ENCODE results near the gene CA10. TPM values are rescaled to one million over a fixed set of nuclear protein-coding genes. Genes with fewer than 3 reads are reported as not detected.

CA10 gene
- total and polyA plus RNA-seq, 7 donors: 0.28 to 2.9 (median 0.49) TPM; not detected in 2

DNA sequence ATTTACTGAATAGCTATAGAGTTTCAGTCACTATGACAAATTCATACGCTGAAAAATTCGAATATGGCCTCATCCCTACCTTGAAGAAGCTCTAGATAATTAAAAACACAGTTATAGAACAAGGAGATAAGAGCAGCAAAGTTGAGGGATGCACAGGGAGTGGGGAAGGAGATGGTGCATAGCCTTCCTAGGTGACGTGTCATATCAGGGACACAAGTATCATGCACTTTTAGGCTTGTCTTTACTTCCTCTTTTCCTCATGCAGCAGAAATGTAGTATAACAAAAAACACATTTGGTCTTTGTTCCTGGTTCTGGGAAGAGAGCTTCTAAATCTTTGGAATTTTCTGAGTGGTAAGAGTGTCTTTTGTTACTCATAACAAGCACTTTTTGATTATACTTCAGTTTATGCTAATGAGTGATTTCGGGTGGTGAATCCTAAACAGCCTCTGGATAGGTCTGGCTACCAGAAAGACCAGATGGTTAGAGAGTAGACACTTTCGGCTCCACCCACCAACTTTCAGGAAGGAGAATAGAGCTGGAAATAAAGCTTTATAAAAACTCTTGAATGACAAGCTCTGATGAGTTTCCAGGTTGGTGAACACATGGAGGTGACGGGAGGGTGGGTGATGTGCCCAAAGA, 556.8 kb downstream of the CA10 start:
- H3K4me1 ChIP-seq: no peaks in the 10 kb centered on the region
- H3K4me3 ChIP-seq: no peak overlapping the region
- TF ChIP-seq POLR2AphosphoS5 (IDR thresholded peaks at IDR 0.05) (no peak), EP300 (IDR thresholded peaks at IDR 0.05) (no peak), POLR2A (IDR thresholded peaks at IDR 0.05) (no peak)
- TF ChIP-seq, protein P1, sequence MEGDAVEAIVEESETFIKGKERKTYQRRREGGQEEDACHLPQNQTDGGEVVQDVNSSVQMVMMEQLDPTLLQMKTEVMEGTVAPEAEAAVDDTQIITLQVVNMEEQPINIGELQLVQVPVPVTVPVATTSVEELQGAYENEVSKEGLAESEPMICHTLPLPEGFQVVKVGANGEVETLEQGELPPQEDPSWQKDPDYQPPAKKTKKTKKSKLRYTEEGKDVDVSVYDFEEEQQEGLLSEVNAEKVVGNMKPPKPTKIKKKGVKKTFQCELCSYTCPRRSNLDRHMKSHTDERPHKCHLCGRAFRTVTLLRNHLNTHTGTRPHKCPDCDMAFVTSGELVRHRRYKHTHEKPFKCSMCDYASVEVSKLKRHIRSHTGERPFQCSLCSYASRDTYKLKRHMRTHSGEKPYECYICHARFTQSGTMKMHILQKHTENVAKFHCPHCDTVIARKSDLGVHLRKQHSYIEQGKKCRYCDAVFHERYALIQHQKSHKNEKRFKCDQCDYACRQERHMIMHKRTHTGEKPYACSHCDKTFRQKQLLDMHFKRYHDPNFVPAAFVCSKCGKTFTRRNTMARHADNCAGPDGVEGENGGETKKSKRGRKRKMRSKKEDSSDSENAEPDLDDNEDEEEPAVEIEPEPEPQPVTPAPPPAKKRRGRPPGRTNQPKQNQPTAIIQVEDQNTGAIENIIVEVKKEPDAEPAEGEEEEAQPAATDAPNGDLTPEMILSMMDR (IDR thresholded peaks at IDR 0.05): no peak
- WGBS, 2 donors: 62 to 75% methylated on average over 6 of the region's 6 CpGs
- no peaks in the 10 kb centered on the region for H3K36me3 ChIP-seq
- no peaks in the 10 kb centered on the region for H3K27me3 ChIP-seq
- intact Hi-C loops (cut with DNase I): no loop called here
- H3K27ac ChIP-seq: no peak overlapping the region
- no peaks in the 10 kb centered on the region for H3K9me3 ChIP-seq
- no peak for DNase-seq

DNA sequence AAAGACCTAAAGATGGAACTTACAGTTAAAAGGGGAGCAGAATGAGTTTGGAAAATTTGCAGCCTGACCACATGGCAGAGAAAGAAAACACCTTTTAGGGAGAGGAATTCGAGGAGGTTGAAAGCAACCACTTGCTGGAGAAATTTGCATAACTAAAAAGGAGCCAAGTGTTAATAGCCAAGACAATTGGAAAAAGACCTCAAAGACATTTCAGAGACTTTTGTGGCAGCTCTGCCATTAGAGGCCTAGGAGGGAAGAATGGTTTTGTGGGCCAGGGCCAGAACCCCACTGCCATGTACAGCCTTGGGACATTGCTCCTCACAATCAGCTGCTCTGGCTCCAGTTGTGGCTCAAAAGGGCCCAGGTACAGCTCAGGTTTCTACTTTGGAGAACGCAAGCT, 559.7 kb downstream of the CA10 start:
- intact Hi-C loops (cut with DNase I): no loop called here
- no peak overlapping the region for H3K4me3 ChIP-seq
- H3K4me1 ChIP-seq: no peaks in the 10 kb centered on the region
- no peak for TF ChIP-seq POLR2A (IDR thresholded peaks at IDR 0.05)
- TF ChIP-seq EP300 (IDR thresholded peaks at IDR 0.05): no peak
- TF ChIP-seq POLR2AphosphoS5 (IDR thresholded peaks at IDR 0.05): no peak
- TF ChIP-seq, protein P1 (IDR thresholded peaks at IDR 0.05): no peak
- 59 to 60% methylated on average over 2 of the region's 2 CpGs for WGBS, 2 donors
- no peaks in the 10 kb centered on the region for H3K36me3 ChIP-seq
- H3K9me3 ChIP-seq: no peaks in the 10 kb centered on the region
- no peak for DNase-seq
- H3K27ac ChIP-seq: no peak overlapping the region
- H3K27me3 ChIP-seq: no peaks in the 10 kb centered on the region

DNA sequence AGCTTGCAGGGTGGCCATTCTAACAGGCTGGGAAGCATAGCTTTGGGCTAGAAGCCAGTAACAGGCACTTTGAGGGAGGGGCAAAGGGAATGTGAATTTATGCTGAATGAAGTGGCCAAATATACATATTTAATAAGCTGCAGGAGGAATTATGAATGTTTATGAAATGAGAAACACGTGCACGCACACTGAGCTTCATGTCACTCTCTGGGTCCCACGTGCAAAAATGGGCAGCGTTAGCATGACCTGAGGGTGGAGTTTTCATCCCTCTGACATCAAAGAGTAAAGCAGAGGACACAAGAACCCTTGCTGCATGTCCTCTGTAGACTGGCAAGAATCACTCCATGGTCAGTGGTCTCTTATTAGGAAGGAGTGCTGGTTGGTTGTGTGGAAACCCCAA, 561.2 kb downstream of the CA10 start:
- WGBS, 2 donors: 93% methylated on average over 4 of the region's 4 CpGs
- TF ChIP-seq, protein P1 (IDR thresholded peaks at IDR 0.05): no peak
- TF ChIP-seq POLR2AphosphoS5 (IDR thresholded peaks at IDR 0.05) (no peak), EP300 (IDR thresholded peaks at IDR 0.05) (no peak)
- Histone ChIP-seq H3K27me3 (no peaks in the 10 kb centered on the region), H3K4me1 (no peaks in the 10 kb centered on the region), H3K36me3 (no peaks in the 10 kb centered on the region), H3K4me3 (no peak overlapping the region), H3K27ac (no peak overlapping the region), H3K9me3 (no peaks in the 10 kb centered on the region)
- intact Hi-C loops (cut with DNase I): no loop called here
- no peak for DNase-seq

DNA sequence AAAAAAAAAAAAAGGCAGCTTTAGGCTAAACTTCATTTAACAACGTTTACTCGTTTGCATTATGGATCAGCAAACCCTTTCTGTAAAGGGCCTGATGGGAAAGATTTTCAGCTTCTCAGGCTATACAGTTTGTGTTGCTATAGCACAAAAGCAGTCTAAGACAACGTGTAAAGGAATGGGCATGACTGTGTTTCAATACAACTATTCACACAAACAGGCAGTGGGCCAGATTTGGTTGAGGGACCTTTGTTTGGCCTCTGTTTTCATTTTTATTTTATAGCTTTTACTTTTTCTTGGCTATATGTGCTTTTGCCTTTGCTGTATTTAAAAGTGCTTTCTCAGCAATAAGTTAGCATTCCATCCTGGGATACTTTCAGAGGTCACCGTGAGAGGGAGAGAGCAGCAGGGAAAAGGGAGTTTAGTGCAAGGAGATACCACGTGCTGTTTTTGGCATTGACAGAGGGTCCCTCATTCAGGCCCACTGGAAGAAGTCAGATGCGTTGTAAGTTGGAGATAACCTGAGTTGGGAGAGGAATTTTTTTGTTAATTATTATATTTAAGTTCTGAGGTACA, 562.6 kb downstream of the CA10 start:
- no peak for DNase-seq
- intact Hi-C loops (cut with DNase I): no loop called here
- Histone ChIP-seq H3K4me1 (no peaks in the 10 kb centered on the region), H3K36me3 (no peaks in the 10 kb centered on the region), H3K27me3 (no peaks in the 10 kb centered on the region), H3K9me3 (no peaks in the 10 kb centered on the region), H3K4me3 (no peak overlapping the region), H3K27ac (no peak overlapping the region)
- TF ChIP-seq, protein P1 (IDR thresholded peaks at IDR 0.05): no peak
- TF ChIP-seq EP300 (IDR thresholded peaks at IDR 0.05) (no peak), POLR2A (IDR thresholded peaks at IDR 0.05) (no peak), POLR2AphosphoS5 (IDR thresholded peaks at IDR 0.05) (no peak)
- 56 to 76% methylated on average over 6 of the region's 6 CpGs for WGBS, 2 donors

Data from sigmoid colon (tissue), 7 donors.